ENCODE results near the gene PRAC2.

Gene PRAC2

GRCh38 chr17:48734333-48735061 is 11.5 kb downstream of the PRAC2 start:
- DNase-seq: no peak

GRCh38 chr17:48735062-48735351 is 12.0 kb downstream of the PRAC2 start:
- no peak for DNase-seq
- TF ChIP-seq POLR2A (IDR thresholded peaks at IDR 0.05; ENCODE audit: low read length): no peak

More at GRCh38 chr17:48734333-48735061, 11.5 kb downstream of the PRAC2 start:
- TF ChIP-seq GATA1 (IDR thresholded peaks at IDR 0.05; ENCODE audit: low read depth, low read length) (no peak), POLR2A (IDR thresholded peaks at IDR 0.05; ENCODE audit: low read length) (no peak)

DNA sequence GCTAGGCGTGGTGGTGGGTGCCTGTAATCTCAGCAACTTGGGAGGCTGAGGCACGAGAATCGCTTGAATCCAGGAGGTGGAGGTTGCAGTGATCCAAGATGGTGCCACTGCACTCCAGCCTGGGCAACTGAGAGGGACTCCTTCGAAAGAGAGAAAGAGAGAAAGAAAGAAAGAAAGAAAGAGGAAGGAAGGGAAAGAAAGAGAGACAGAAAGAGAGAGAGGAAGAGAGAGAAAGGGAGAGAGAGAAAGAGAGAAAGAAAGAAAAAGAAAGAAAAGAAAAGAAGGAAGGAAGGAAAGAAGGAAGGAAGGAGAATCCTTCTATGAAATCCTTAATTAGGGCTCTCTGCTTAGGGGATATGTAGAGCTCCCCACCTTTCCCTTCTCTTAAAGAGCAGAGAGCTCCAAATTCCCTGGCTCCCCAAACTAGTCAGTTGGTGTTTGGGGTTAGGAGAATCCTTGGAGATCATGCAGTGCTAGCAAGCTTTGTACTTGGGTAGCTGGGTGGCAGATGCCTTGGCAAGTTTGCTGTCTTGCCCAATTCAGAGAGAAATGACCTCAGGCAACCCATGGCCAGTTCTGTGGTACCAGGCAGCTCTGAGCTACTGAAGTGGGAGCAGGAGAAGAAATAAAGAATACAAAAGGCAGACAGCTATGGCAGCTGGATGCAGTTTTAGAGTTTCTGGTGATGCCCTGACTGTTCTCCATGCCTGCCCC is 14.5 kb downstream of the PRAC2 start:
- TF ChIP-seq POLR2A (IDR thresholded peaks at IDR 0.05; ENCODE audit: low read length) (no peak), GATA1 (IDR thresholded peaks at IDR 0.05; ENCODE audit: low read depth, low read length) (no peak)
- DNase-seq: no peak

- no peak for TF ChIP-seq POLR2A (IDR thresholded peaks at IDR 0.05; ENCODE audit: low read length)
- TF ChIP-seq GATA1 (IDR thresholded peaks at IDR 0.05; ENCODE audit: low read depth, low read length): no peak
- DNase-seq: no peak
Observed at GRCh38 chr17:48738424-48738802, 15.4 kb downstream of the PRAC2 start.

GRCh38 chr17:48738803-48739526 is 16.0 kb downstream of the PRAC2 start:
- TF ChIP-seq POLR2A (IDR thresholded peaks at IDR 0.05; ENCODE audit: low read length): no peak
- TF ChIP-seq GATA1 (IDR thresholded peaks at IDR 0.05; ENCODE audit: low read depth, low read length): no peak
- no peak for DNase-seq

DNA sequence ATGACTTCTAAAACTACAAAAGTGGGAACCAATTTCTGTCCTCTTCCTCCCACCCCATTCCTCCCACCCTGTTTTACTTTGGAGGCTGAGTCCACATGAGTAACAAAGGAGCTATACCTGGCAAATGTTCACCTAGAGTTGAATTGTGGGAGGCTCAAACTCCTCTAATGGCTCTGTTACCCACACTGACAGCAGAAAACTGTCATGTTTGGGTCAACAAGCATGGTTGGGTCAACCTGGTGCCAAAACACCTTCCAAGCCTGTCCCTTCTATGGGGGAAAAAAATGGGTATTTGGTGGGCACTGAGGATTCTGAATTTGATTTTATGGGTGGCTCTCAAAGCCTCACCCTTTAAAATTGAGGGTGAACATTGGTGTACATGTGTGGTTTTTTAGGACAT is 17.6 kb downstream of the PRAC2 start:
- TF ChIP-seq POLR2A (IDR thresholded peaks at IDR 0.05; ENCODE audit: low read length) (no peak), GATA1 (IDR thresholded peaks at IDR 0.05; ENCODE audit: low read depth, low read length) (no peak)
- no peak for DNase-seq

GRCh38 chr17:48745381-48746275 is 22.6 kb downstream of the PRAC2 start:
- no peak for DNase-seq
- TF ChIP-seq POLR2A (IDR thresholded peaks at IDR 0.05; ENCODE audit: low read length) (no peak), GATA1 (IDR thresholded peaks at IDR 0.05; ENCODE audit: low read depth, low read length) (no peak)

DNA sequence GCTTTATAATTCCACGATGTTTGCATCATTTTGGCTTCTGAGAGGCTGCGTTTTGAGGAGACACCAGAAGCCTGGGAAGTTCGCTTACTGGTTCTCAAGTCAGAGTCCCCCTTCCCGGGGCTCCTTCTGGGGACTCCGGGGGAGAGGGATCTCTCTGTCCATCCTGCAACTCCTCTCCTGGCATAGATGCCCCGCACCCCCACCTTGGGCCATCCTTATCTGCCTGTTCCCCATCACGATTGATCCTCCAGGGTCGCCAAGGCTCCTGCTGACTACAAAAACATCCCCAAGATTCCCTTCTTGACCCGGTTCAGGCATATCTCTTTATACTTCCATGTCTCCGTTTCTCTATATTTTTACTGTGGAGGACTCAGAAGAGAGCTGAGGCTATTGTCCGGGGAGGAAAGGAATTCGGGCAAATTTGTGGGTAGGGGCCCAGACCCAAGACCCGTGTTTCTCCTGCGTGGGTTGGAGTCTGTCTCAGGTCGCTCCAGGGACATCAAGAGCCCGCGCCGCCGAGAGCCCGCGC is 24.0 kb downstream of the PRAC2 start:
- DNase-seq: no peak

GRCh38 chr17:48747445-48748363 is 24.7 kb downstream of the PRAC2 start:
- TF ChIP-seq POLR2A (IDR thresholded peaks at IDR 0.05; ENCODE audit: low read length): no peak
- TF ChIP-seq GATA1 (IDR thresholded peaks at IDR 0.05; ENCODE audit: low read depth, low read length): no peak

More for the DNA sequence above, 24.0 kb downstream of the PRAC2 start:
- TF ChIP-seq POLR2A (IDR thresholded peaks at IDR 0.05; ENCODE audit: low read length): no peak
- TF ChIP-seq GATA1 (IDR thresholded peaks at IDR 0.05; ENCODE audit: low read depth, low read length): no peak

DNA sequence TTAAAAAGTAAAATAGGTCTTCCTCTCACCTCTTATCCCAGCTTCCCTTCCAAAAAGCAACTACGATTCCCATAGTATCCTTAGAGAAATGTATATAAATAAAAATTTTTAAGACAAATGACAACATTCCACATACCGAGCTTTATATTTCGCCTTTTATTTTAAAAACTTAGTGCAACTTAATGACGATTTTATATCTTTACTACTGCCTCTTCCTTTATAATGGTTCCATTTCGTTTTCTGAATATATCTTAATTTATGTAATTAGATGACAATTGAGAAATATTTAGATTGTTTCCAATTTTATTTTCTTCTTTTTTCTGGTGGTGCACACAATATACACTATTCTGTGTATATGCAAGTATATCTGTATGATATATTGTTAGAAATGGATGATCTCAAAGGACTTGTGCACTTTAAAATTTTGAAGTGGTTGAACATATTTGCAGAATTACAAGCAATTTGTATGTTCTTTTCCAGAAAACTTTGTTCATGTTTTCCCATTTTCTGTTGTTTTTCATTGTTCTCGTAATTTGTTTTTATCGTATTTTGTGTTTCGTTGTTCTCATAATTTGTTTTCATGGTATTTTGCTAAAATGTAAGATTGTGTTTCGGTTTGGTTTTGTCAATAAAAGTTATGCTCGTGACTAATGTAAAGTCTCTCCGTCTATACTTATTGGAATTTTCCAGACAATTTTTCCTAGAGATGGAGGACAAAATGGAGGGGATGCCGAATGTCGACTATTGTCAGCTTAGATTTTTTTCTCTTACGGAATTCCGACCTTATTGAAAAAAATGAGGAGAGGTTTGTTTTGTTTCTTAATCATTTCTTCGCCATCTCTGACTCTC is 26.0 kb downstream of the PRAC2 start:
- no peak for DNase-seq
- no peak for TF ChIP-seq GATA1 (IDR thresholded peaks at IDR 0.05; ENCODE audit: low read depth, low read length)
- TF ChIP-seq POLR2A (IDR thresholded peaks at IDR 0.05; ENCODE audit: low read length): no peak

More at GRCh38 chr17:48747445-48748363, 24.7 kb downstream of the PRAC2 start:
- DNase-seq: no peak

GRCh38 chr17:48749621-48750553 is 26.9 kb downstream of the PRAC2 start:
- DNase-seq: no peak
- no peak for TF ChIP-seq GATA1 (IDR thresholded peaks at IDR 0.05; ENCODE audit: low read depth, low read length)
- TF ChIP-seq POLR2A (IDR thresholded peaks at IDR 0.05; ENCODE audit: low read length): no peak
